Skin epidermis (tissue), 12 donors: ENCODE measurements around the gene RPL35.

Experiments used
- H3K27ac ChIP-seq, 21 experiments: fragments of 200-600 bp; sonication (generic) in 11 of 21; one replicate each; pipeline ENCODE4 v1.5.0; 2020; ENCODE audit warnings: mild to moderate bottlenecking in 3 of 21, inconsistent platforms in 2 of 21, moderate library complexity in 2 of 21
- H3K4me3 ChIP-seq, 7 experiments: fragments of 200-600 bp; sonication (generic) in 2 of 7; one replicate each; pipeline ENCODE4 v1.5.0; 2020; ENCODE audit warnings: inconsistent platforms in 2 of 7, mild to moderate bottlenecking in 2 of 7, moderate library complexity in 1 of 7

RPL35 gene

DNA sequence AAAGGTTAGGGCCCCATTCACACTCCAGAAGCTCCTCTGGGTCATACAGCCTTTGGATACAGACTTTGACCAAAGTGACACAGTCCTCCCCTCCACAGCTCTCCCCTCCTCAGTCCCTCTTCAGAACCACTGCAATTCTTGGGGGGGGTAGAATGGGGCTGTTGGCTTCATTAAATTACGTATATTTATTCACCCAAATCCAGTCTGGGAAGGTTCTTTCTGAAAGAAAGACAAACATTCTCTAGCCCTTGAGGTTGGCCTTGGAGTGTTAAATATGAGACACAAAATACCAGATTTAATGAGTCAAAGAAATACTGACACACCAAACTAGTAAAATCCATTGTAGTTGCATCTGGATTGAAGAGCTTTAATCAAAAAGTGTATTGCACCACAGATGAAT is 16.3 kb upstream of the RPL35 start:
- no peak overlapping the region for H3K4me3 ChIP-seq

DNA sequence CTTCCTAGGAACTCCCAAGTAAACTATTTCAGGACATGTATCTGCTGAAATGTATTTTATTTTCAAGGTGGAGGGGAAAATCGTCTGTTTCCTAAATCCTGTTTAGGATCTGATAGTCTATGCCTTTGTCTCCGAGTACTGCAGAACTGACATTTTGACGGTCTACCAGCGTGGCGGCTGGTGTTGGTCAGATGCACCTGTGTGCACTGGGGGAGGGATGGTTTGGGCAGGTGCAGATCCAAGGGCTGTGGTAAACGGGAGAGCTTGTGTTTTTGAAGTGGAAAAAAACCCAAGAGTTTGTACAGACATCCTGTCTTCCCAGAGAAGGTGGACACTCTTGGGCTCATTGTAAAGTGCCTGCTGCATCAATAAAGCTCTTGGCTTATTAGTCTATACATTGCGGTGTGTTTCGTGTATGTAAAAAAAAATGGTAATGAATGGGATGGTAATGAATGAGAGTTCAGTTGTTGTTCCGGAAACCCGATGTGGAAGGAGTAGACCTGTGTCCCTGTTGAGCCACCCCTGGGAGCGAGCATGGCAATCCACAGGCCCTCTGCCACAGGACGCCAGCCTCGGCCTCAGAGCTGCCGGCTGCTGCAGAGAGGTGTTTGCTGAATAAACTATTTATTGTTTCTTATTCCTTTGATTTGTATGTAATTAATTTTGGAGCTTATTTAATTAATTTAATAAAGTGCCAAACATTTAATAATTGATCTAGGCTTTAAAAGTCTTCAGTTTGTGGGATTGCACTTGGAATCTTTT is 15.4 kb upstream of the RPL35 start:
- Histone ChIP-seq H3K27ac (no peak overlapping the region), H3K4me3 (no peak overlapping the region)

More for the DNA sequence above, 16.3 kb upstream of the RPL35 start:
- H3K27ac ChIP-seq = no peak overlapping the region

DNA sequence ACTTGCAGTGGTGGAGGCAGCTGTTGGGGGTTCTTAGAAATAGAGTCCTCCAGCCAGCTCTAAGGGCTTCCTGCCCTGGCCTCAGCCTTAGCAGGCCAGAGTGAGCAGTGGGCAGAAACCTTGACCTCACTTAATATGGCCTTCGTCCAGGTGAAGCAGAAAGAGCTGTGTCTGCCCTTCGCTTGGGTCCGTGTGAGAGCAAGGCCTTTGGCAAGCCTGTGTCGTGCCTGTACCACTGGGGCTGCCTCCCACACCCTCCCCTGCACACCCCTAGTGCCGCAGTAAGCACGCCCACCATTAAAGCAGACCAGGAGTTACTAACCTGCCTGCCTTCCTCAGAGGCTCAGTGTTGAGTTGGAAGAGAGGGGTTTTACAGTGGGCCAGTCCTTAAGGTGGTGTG is 13.7 kb upstream of the RPL35 start:
- Histone ChIP-seq H3K27ac (peak overlapping the region in 1 of 21 experiments; percentile 4), H3K4me3 (no peak overlapping the region)

DNA sequence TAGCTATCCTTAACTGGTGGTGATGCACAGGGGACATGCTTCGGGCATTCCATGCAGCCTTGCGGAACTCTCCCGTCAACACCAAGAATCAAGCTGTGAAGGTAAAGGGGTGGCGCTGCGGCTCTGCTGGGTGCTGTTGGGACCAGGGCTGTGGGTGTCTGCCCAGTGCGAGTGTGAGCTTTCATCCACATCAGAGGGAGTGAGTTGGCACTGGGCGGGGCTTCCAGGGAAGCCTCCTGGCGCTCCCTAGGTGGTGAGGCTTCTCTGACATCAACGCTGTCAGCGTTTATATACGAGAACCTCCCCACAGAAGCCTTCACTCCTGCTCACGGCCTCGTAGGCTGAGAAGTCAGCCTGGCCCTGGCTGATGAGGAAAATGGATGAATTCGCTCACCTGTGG is 11.9 kb upstream of the RPL35 start:
- Histone ChIP-seq H3K4me3 (no peak overlapping the region), H3K27ac (peak overlapping the region in 8 of 21 experiments; percentile 5 to 99 (median 28))

DNA sequence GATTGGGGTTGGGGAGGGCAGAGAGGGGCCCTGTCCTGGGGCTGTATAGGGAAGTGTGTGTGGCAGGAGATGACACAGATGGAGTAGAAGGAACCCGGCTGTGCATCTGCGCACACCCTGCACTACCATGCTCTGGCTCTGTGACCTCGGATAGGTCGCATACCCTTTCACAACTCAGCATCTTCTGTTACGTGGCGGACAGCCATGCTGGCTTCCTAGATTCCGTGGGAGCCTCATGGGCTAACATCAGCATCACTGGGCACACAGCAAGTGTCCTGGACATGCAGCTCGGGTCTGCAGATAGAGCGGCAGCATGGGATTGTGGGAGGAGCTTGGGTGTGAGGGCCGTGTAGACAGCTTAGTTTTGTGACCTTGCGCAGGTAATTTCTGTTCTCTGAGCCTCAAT is 9.4 kb upstream of the RPL35 start:
- Histone ChIP-seq H3K4me3 (peak overlapping the region in 3 of 7 experiments; percentile 83 to 94 (median 88)), H3K27ac (peak overlapping the region in 16 of 21 experiments; percentile 90 to 99 (median 98))

DNA sequence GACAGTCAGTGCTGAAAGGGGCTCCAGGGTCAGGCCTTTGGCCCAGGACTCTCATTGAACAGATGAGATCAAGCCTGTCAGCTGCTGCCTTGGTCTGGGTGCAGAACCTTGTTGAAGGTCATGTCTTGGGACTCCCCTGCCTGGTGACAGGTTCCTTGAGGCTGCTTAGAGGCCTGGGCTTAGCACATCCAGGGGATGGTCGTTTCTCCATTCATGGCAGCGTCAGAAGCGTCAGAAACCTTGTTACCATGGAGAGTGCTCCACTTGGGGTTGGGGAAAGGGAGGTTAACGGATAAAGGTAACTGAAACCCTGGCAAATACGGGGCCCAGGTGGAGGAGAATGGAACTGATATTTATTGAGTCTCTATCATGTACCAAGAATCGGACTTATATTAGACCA is 9.0 kb upstream of the RPL35 start:
- H3K4me3 ChIP-seq = peak overlapping the region; percentile 74 to 96 (median 92)
- peak overlapping the region; percentile 2 to 99 (median 97) for H3K27ac ChIP-seq

DNA sequence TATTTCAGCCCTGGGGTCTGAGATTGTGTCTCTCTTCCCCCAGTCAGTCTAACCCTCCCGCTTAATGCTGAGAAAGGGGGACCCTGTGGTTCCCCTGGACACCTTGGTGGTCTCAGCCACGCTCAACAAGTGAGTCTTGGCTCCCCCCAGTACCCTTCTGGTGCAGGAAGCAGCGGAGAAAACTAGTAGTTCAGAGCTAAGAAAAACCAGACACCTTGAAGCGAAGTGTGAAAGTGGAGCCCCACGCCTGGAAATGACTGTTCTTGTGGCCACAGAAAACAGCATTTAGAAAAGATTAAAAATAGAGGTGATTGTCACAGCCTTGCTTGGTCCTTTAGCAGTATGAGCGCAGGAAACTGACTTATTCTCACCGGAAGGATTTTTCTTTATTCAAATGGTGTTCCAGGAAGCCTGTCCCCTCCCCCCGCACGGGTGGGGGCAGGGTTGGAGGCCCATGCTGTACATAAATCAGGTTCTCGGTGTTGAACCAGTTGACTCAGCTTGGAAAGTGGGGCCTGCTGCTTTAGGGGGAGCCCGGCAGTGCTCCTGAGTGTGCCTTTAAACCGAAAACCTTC is 8.3 kb upstream of the RPL35 start:
- H3K27ac ChIP-seq = peak overlapping the region; percentile 84 to 99 (median 97)
- H3K4me3 ChIP-seq = peak overlapping the region; percentile 74 to 96 (median 92)

DNA sequence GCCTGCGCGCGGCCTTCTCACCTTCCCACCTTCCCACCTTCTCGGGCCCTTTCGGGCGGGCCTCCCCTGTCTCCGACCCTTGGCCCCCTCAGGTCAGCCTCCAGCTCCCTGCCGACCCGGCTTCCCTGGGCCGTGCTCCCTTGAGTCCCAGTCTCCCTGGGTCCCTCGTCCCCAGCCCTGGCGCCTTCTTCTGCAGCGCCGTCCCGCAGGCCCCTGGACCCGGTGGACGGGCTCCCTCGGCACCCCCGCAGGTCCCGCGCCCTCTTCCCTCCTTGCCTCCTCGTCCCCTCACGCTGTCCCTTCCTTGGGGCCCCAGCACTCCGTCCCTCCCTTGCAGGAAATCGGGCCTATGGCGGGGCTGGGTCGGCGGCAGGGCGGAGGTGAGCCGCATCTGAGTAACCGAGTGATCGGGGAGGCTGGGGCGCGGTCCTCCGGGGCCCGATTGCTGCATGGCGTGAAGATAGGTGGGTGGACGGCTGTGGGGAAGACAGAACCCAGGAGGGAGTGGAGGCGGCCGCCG is 7.8 kb upstream of the RPL35 start:
- Histone ChIP-seq H3K27ac (peak overlapping the region; percentile 84 to 99 (median 97)), H3K4me3 (peak overlapping the region; percentile 74 to 96 (median 92))

DNA sequence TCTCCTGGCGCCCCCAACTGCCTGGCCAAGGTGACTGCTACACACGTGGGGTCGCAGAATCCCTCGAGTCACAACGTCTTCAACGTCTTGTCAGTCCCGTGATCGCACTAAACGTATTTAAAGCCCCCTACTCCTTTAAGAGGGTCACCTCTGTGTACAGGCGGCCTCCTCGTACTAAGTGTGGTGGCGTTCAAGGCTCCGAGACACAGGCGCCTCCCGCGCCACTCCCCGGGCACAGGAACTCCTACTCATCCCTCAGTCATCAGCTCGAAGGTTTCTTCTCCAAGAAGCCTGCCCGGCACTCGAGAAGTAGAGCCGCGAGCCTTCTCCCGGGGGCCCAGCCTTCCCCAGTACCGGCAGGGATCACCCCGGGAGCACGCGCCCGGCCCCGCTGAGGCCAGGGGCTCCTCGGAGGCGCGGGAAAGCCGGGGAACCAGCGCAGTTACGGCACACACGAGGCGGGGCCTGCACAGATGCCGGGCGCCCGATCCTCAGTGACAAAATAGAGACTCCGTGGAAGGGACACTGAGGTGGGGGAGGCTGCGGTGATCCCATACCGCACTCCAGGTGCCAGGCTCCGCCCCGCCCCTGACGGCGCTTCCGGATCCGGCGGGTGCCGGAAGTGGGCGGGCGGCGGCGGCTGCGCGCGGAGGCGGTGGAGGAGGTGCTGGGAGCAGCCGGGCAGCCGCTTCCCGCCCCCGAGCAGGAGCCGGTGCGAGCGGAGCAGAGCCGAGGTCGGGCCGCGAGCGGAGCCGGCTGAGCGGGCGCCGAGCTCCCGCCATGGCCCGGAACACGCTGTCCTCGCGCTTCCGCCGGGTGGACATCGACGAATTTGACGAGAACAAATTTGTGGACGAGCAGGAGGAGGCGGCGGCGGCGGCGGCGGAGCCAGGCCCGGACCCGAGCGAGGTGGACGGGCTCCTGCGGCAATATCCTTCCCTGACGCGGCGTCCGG is 7.0 kb upstream of the RPL35 start:
- H3K4me3 ChIP-seq = peak overlapping the region; percentile 74 to 96 (median 92)

DNA sequence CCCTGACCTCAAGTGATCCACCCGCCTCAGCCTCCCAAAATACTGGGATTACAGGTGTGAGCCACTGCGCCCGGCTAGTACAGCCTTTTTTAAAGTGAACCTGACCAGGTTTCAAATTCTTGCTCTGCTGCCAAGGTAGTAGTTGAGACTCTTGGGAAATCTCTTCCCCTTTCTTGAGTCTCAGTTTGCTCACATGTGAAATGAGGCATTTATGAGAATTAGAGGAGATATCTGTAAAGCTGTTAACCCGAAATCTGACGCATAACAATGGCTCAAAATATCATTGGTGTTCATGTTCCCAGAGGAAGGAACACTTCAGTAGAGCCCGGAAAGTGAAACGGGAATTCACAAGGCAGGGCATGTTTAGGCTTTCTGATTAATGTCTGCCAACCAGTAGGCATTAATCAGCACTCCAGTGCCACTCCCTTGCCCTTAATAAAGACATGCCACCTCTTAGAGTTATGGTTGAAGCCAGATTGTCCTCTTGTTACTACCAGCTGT is 1.7 kb upstream of the RPL35 start:
- Histone ChIP-seq H3K27ac (peak overlapping the region in 20 of 21 experiments; percentile 76 to 100 (median 96)), H3K4me3 (no peak overlapping the region)

More for the DNA sequence above, 7.0 kb upstream of the RPL35 start:
- H3K27ac ChIP-seq = peak overlapping the region; percentile 84 to 99 (median 97)

DNA sequence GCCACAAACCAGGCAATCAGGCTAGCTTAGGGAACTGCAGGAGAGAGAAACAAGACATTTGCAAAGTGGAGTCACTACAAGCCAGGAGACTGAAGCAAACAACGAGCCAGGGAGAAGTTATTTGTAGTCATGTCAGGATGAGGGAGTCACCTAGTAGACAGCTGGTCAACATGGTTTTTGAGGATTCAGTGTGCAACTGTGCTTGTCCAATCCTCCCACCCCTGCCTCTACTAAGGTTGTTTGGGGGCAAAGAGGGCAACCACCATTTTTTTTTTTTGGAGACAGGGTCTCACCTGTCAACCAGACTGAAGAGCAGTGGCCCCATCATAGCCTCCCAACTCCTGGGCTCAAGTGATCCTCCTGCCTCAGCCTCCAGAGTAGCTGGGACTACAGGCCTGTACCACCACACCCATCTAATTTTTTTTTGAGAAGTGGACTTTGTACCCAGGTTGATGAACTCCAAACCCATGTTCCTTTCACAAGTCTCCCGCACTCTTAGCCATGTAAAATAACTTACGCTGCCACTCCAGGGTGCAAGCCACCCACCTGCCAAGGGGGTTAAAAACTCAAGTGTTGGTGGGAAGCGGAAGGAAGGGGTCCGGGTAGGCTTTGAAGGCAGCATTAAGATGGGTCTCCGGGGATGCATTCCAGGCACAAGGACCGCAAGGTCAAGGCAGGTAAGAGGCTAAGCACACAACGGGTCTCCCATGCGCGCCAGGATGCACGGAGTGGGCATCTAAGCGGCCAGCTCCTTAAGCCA is 995 bp downstream of the RPL35 start:
- Histone ChIP-seq H3K27ac (peak overlapping the region in 18 of 21 experiments; percentile 89 to 100 (median 96)), H3K4me3 (peak overlapping the region; percentile 61 to 95 (median 79))

DNA sequence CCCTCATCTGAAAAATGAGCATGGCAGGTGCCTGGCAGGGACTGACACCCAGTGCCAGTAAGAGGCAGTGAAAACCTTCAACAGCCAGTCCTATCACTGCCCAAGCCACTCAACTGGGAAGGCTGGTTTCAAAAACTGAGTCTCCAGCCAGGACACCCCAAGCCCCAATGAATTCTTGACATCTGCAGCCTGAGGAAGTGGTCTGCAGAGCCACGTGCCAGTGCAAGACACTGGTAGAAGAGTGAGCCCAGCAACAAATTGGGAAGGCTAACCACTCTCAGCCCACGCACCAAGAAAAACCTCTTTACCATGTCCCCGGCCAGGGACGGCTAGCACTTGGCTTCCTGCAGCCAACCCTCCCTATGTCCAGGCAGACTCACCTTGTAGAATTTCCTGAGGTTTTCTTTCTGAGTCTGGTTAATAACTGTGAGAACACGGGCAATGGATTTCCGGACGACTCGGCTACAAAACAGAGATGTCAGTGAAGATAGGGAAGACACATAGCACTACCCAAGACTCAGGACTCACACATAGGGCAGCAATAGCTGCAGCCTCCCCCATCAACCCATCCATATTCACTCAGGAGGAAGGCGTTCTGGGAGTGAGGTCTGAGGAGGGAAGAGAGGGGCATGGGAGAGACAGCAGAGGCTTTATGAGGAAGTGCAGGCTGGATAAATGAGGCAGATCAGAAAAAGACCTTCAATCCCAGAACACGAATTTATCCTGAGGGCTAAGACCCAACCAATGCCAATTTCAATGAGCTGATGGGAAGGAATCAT is 1.8 kb downstream of the RPL35 start:
- Histone ChIP-seq H3K27ac (peak overlapping the region in 7 of 21 experiments; percentile 90 to 100 (median 96)), H3K4me3 (peak overlapping the region; percentile 61 to 95 (median 79))

DNA sequence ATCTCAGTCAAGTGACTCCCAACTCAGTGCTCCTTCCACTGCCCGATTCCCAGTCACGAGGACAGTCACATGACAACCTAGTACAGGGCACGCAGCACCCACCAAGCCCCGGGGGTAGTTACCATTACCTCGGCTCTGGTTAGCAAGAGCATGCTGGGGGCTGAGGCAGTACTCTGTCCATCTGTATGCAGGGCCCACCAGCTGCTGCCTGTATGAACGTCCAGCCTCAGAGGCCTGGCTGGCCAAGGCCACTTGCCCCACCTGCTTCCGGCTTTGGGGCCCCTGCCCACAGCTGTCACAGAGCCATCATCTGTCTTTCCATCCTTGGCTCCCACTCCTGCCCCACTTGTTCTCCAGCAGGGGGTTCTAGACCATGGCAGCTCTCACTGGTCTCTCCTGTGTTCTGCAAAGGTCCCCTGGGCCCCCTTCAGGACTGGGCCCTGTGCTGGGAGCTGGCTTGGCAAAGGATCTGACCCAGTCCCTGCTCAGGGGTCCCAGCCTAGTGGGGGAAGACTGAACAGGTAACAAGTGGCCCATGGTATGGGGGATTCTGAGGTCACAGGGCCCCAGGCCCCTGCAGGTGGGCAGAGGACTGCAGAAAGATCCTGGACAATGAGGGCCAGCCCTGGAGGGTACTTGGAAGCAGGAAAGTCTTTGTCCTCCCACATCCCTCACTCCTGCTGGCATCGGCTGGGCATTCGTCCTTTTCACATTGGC is 3.3 kb downstream of the RPL35 start:
- H3K27ac ChIP-seq = peak overlapping the region in 1 of 21 experiments; percentile 23
- H3K4me3 ChIP-seq = no peak overlapping the region

DNA sequence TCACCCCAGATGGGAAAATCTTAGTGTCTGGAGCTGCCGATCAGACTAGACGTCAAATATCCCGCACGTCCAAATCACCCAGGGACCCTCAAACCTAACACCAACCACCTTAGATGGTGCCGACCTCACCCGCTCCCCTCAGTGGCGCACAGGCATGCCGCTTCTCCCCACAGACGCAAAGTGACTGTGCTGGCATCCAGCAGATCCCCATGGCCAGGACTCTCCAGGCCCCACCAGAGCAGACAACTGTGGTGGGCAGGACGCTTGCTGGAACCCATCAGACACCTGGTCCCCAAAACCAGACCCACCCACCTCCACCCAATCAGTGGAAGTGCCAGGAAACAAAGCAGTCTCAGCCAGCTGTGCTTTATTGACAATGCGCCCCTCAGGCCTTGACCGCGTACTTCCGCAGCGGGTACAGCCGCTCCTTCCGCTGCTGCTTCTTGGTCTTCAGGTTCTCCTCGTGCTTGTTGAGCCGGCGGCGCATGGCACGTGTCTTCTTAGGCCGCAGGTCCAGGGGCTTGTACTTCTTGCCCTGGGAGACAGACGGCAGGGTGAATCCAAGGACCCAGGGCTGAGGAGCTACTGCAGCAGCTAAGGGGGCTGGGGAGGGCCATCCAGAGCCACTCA is 4.1 kb downstream of the RPL35 start:
- no peak overlapping the region for H3K4me3 ChIP-seq
- no peak overlapping the region for H3K27ac ChIP-seq

DNA sequence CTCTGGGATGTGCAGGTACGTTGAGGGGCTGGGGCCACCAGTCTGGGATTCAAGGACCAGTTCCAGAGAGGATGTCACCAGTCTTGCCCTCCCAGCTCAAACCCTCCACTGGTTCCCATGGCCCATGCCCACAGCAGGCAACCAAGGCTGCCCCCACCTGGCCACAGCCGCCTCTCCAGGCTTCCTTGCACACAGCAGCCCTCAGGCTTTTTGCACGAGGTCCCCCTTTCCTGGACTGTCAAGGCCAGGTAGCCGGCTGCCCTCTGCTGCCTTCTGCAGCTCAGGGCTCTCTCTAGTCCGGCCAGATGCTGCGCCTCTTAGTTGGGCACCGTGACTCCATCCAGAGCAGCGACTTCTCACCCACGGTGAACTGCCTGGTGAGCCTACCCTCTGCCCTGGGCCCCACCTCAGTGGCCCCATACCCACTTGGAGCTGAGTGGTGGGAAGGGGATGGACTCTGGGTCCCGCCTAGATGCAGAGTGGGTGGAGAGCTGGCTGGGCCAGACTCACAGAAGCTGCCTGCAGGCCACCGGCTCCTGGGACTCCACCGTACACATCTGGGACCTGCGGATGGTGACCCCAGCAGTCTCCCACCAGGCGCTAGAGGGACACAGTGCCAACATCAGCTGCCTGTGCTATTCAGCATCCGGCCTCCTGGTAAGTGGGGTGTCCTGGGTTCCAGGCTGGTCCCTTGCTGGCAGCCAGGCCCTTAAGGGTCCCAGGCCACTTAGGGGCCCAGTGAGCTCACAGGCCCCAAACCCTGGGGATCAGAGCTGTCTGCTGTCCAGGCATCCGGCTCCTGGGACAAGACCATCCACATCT is 5.6 kb downstream of the RPL35 start:
- Histone ChIP-seq H3K27ac (peak overlapping the region in 1 of 21 experiments; percentile 11), H3K4me3 (no peak overlapping the region)

DNA sequence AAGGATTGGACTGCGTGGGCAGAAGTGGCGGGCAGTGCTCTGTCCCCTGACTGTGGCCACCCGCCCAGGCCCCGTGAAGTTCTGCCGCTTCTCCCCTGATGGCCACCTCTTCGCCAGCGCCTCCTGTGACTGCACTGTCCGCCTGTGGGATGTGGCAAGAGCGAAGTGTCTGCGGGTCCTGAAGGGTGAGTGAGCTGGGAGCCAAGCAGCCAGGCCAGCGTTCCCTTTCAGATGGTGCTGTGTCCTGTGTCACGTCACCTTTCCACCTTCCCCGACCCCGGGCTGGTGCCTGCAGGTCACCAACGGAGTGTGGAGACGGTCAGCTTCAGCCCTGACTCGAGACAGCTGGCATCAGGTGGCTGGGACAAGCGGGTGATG is 6.2 kb downstream of the RPL35 start:
- Histone ChIP-seq H3K4me3 (no peak overlapping the region), H3K27ac (no peak overlapping the region)
